Measurements from ENCODE around the gene RUNX2. TPM values are rescaled to one million over a fixed set of nuclear protein-coding genes. Genes with fewer than 3 reads are reported as not detected.
A peak's percentile ranks its signal among the peaks of the same experiment; 100 is the strongest.

Gene RUNX2
- total RNA-seq, 1 donor from 2014 or later, result 26.1 TPM

DNA sequence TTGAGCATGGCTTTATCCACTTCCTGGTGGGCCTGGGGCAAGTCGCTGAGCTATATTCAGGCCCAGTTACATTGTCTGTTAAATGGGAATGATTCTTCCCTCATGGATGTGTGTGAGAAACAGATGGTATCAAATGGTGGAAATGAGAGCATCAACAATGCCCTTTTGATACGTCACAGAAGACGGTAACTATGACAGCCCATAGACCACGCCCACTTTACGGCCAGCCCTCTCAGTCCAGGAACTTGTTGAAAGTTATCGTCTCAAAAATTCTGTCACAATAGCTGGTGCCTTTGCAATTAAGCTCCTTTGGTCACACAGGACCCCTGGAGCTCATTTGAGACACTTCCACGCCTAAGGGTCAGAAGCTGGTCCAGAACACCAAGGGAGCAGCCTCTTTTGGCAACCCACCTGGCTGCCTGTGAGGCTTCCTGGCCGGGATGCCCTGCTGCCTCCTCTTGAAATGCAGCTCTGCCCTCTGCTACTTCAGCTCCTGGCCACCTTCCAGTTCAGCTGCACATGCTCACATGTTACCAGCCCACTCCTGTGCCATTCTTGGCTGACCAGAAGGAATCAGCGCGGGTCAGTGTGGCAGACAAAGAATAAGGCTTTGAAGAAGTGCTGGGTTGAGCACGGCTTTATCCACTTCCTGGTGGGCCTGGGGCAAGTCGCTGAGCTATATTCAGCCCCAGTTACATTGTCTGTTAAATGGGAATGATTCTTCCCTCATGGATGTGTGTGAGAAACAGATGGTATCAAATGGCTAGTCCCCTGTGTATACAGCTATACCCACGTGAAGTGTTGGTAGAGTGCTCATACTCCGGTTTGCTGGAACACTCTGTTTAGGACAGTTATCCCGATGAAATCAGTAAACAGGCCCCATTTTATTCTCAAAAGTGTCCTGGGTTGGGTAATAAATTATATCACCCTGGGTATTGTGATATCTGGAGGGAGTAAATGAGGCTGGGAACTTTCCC lies 248.8 kb downstream of the RUNX2 start:
- no peak overlapping the region for H3K4me3 Mint-ChIP-seq (ENCODE audit: unreplicated experiment)
- Histone ChIP-seq H3K4me2 (ENCODE audit: low read length) (no peak overlapping the region), H3K36me3 (ENCODE audit: insufficient read depth, low read length) (no peaks in the 10 kb centered on the region), H2AFZ (ENCODE audit: low read depth, low read length) (peak overlapping the region; percentile 64), H4K20me1 (ENCODE audit: insufficient read depth, low read length) (no peaks in the 10 kb centered on the region), H3K9me3 (ENCODE audit: insufficient read depth, low read depth, low read length) (no peaks in the 10 kb centered on the region), H3K27ac (ENCODE audit: low read depth, low read length) (no peak overlapping the region), H3K4me3 (ENCODE audit: insufficient read depth, low read depth, low read length) (no peak overlapping the region), H3K79me2 (ENCODE audit: insufficient read depth, low read length) (no peaks in the 10 kb centered on the region), H3K27me3 (ENCODE audit: insufficient read depth, low read length) (no peaks in the 10 kb centered on the region), H3K9ac (ENCODE audit: low read length) (peak overlapping the region; percentile 1), H3K4me1 (ENCODE audit: insufficient read depth, low read length) (peaks cover 12% of the 10 kb centered on the region)
- peaks cover 4% of the 10 kb centered on the region for H3K9me3 Mint-ChIP-seq (ENCODE audit: unreplicated experiment)
- TF ChIP-seq, protein P1, sequence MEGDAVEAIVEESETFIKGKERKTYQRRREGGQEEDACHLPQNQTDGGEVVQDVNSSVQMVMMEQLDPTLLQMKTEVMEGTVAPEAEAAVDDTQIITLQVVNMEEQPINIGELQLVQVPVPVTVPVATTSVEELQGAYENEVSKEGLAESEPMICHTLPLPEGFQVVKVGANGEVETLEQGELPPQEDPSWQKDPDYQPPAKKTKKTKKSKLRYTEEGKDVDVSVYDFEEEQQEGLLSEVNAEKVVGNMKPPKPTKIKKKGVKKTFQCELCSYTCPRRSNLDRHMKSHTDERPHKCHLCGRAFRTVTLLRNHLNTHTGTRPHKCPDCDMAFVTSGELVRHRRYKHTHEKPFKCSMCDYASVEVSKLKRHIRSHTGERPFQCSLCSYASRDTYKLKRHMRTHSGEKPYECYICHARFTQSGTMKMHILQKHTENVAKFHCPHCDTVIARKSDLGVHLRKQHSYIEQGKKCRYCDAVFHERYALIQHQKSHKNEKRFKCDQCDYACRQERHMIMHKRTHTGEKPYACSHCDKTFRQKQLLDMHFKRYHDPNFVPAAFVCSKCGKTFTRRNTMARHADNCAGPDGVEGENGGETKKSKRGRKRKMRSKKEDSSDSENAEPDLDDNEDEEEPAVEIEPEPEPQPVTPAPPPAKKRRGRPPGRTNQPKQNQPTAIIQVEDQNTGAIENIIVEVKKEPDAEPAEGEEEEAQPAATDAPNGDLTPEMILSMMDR (IDR thresholded peaks at IDR 0.05; ENCODE audit: insufficient read depth, low read depth, low read length), result no peak
- TF ChIP-seq EZH2 (IDR thresholded peaks at IDR 0.05; ENCODE audit: insufficient read depth, low read length), result no peak
- H3K36me3 Mint-ChIP-seq (ENCODE audit: low read depth, unreplicated experiment), result peaks cover 7% of the 10 kb centered on the region
- H3K4me1 Mint-ChIP-seq (ENCODE audit: low read depth, unreplicated experiment), result peaks cover 13% of the 10 kb centered on the region
- no peak overlapping the region for H3K27ac Mint-ChIP-seq (ENCODE audit: unreplicated experiment)
- DNase-seq (ENCODE audit: low read depth) (no peak), FAIRE-seq (no peak)
- peaks cover 4% of the 10 kb centered on the region for H3K27me3 Mint-ChIP-seq (ENCODE audit: low read depth, unreplicated experiment)

DNA sequence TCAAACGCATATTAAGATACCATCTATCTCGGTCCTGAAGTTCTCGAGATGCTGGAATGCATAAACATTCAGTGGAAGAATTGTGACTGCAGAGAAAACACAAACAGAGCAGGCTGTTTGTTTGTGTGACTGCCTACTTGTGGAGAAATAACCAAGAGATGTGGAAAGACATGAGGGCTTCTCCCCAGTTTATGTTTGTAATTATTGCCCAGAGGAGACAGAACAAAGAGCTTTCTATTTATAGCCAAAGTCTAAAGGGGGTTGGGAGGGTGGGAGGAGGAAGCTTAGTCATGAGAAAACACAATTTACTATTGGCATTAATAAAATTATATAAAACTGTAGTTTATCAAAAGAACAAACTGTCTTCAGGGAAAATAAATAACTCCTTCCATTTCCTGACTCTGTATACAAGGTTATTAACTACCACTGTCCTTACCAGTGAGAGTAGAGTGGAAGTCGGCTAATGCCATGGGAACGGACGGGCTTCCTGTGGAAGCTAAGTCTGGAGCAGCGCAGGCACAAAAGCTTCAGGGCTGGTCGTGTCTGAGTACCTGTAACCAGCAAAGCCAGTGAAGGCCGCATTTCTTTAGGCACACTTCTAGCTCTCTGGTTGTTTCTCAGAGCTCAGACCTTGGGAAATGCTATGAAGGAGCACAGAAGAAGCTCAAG lies 249.8 kb downstream of the RUNX2 start:
- no peaks in the 10 kb centered on the region for H3K27me3 ChIP-seq (ENCODE audit: insufficient read depth, low read length)
- H3K79me2 ChIP-seq (ENCODE audit: insufficient read depth, low read length), result no peaks in the 10 kb centered on the region
- Mint-ChIP-seq H3K27ac (ENCODE audit: unreplicated experiment) (no peak overlapping the region), H3K4me3 (ENCODE audit: unreplicated experiment) (no peak overlapping the region), H3K9me3 (ENCODE audit: unreplicated experiment) (peaks cover 3% of the 10 kb centered on the region), H3K36me3 (ENCODE audit: low read depth, unreplicated experiment) (peaks cover 7% of the 10 kb centered on the region), H3K4me1 (ENCODE audit: low read depth, unreplicated experiment) (peaks cover 13% of the 10 kb centered on the region), H3K27me3 (ENCODE audit: low read depth, unreplicated experiment) (peaks cover 4% of the 10 kb centered on the region)
- H3K4me3 ChIP-seq (ENCODE audit: insufficient read depth, low read depth, low read length), result no peak overlapping the region
- peak overlapping the region; percentile 49 for H3K4me2 ChIP-seq (ENCODE audit: low read length)
- TF ChIP-seq, protein P1 (IDR thresholded peaks at IDR 0.05; ENCODE audit: insufficient read depth, low read depth, low read length), result no peak
- no peak for TF ChIP-seq EZH2 (IDR thresholded peaks at IDR 0.05; ENCODE audit: insufficient read depth, low read length)
- H4K20me1 ChIP-seq (ENCODE audit: insufficient read depth, low read length), result no peaks in the 10 kb centered on the region
- H3K9ac ChIP-seq (ENCODE audit: low read length), result peak overlapping the region; percentile 1
- no peaks in the 10 kb centered on the region for H3K36me3 ChIP-seq (ENCODE audit: insufficient read depth, low read length)
- FAIRE-seq, result no peak
- DNase-seq (ENCODE audit: low read depth), result no peak
- H2AFZ ChIP-seq (ENCODE audit: low read depth, low read length), result peak overlapping the region; percentile 64
- peaks cover 12% of the 10 kb centered on the region for H3K4me1 ChIP-seq (ENCODE audit: insufficient read depth, low read length)
- H3K27ac ChIP-seq (ENCODE audit: low read depth, low read length), result no peak overlapping the region
- no peaks in the 10 kb centered on the region for H3K9me3 ChIP-seq (ENCODE audit: insufficient read depth, low read depth, low read length)
